Stomach (tissue), 4 donors: Measurements from ENCODE around the gene PSD4.

ENCODE experiments used
- POLR2AphosphoS5 ChIP-seq, 3 donors: sonication (generic); formaldehyde crosslinking; IDR thresholded peaks; one replicate each; pipeline ENCODE4 v1.6.1; 2016; ENCODE audit warnings: antibody characterized with exemption in 3 of 3
- TF ChIP-seq, protein P1 (sequence below), 7 experiments: fragments of 450-650 bp in 4 of 7; fragments of 200-600 bp in 3 of 7; sonication (generic) in 3 of 7; IDR thresholded peaks; one replicate each; pipeline ENCODE4 v1.5.1; 2016 to 2019; ENCODE audit warnings: antibody characterized with exemption in 7 of 7, control low read depth in 2 of 7, mild to moderate bottlenecking in 1 of 7

DNA sequence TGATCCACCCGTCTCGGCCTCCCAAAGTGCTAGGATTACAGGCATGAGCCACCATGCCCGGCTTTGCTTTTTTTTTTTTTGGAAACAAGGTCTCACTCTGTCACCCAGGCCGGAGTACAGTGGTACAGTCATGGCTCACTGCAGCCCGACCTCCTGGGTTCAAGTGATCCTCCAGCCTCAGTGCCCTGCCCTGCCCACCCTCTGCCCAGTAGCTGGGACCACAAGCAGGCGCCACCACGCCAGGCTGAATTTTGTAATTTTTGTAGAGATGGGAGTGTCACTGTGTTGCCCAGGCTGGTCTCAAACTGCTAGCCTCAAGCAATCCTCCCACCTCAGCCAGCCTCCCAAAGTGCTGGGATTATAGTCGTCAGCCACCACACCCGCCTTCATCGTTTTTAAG lies 11.6 kb upstream of the PSD4 start:
- TF ChIP-seq, protein P1, sequence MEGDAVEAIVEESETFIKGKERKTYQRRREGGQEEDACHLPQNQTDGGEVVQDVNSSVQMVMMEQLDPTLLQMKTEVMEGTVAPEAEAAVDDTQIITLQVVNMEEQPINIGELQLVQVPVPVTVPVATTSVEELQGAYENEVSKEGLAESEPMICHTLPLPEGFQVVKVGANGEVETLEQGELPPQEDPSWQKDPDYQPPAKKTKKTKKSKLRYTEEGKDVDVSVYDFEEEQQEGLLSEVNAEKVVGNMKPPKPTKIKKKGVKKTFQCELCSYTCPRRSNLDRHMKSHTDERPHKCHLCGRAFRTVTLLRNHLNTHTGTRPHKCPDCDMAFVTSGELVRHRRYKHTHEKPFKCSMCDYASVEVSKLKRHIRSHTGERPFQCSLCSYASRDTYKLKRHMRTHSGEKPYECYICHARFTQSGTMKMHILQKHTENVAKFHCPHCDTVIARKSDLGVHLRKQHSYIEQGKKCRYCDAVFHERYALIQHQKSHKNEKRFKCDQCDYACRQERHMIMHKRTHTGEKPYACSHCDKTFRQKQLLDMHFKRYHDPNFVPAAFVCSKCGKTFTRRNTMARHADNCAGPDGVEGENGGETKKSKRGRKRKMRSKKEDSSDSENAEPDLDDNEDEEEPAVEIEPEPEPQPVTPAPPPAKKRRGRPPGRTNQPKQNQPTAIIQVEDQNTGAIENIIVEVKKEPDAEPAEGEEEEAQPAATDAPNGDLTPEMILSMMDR (IDR thresholded peaks at IDR 0.05), result no peak
- no peak for TF ChIP-seq POLR2AphosphoS5 (IDR thresholded peaks at IDR 0.05)
